Uterus (tissue), 2 donors: ENCODE results near the gene S100A13.

Experiments used
- POLR2A ChIP-seq, 2 donors: fragments of 450-650 bp; IDR thresholded peaks; one replicate each; pipeline ENCODE4 v1.6.1; 2016; ENCODE audit warnings: antibody characterized with exemption in 2 of 2, mild to moderate bottlenecking in 1 of 2, moderate library complexity in 1 of 2
- TF ChIP-seq, protein P1 (sequence below), 4 experiments: fragments of 200-600 bp in 2 of 4; fragments of 450-650 bp in 2 of 4; sonication (generic) in 2 of 4; IDR thresholded peaks; one replicate each; pipeline ENCODE4 v1.5.1; 2016 to 2019; ENCODE audit warnings: antibody characterized with exemption in 4 of 4, mild to moderate bottlenecking in 2 of 4, moderate library complexity in 1 of 4

- TF ChIP-seq, protein P1, sequence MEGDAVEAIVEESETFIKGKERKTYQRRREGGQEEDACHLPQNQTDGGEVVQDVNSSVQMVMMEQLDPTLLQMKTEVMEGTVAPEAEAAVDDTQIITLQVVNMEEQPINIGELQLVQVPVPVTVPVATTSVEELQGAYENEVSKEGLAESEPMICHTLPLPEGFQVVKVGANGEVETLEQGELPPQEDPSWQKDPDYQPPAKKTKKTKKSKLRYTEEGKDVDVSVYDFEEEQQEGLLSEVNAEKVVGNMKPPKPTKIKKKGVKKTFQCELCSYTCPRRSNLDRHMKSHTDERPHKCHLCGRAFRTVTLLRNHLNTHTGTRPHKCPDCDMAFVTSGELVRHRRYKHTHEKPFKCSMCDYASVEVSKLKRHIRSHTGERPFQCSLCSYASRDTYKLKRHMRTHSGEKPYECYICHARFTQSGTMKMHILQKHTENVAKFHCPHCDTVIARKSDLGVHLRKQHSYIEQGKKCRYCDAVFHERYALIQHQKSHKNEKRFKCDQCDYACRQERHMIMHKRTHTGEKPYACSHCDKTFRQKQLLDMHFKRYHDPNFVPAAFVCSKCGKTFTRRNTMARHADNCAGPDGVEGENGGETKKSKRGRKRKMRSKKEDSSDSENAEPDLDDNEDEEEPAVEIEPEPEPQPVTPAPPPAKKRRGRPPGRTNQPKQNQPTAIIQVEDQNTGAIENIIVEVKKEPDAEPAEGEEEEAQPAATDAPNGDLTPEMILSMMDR (IDR thresholded peaks at IDR 0.05) = no peak
- no peak for TF ChIP-seq POLR2A (IDR thresholded peaks at IDR 0.05)
Measured at GRCh38 chr1:153607381-153607780, 19.9 kb downstream of the S100A13 start.
